SU-DHL-6 (cell line): ENCODE data around the gene CUZD1.

Experiments used
- CTCF ChIP-seq: fragments of 200-600 bp; sonication (generic); IDR thresholded peaks from one replicate; pipeline ENCODE4 v1.5.1; 2017; ENCODE audit warnings: antibody characterized with exemption, mild to moderate bottlenecking, low read length, moderate library complexity; ENCODE audit not compliant: insufficient read depth, poor library complexity, severe bottlenecking
- EZH2phosphoT487 ChIP-seq: fragments of 200-600 bp; sonication (generic), shearing (Covaris generic); conservative IDR thresholded peaks from 2 replicates; pipeline ENCODE4 v1.6.1; 2018; ENCODE audit warnings: mild to moderate bottlenecking, antibody characterized with exemption, low read length, moderate library complexity, mixed read lengths

DNA sequence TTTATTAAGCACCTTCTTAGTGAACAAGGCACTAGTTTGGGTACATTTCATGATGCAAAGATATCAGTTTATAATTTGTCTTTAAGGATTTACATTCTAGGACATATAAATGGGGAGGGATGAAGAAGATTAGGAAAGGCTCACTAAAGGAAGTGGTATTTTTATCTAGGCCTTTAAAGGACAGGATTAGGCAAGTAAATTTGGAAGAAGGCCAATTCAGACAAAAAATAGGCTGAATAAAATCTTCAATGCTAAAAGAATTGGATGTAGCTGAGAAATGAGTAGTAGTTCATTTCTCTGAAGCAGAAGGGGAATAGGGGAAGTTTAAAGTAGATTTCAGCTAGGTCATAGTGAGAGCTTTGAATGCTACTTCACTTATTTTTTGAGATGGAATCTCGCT, 38.5 kb upstream of the CUZD1 start:
- TF ChIP-seq CTCF, result no peak
- no peak for TF ChIP-seq EZH2phosphoT487
